Body of pancreas (tissue), 4 donors: Measurements from ENCODE around the gene RNU6-7. TPM values are rescaled to one million over a fixed set of nuclear protein-coding genes. Genes with fewer than 3 reads are reported as not detected.

Experiments used
- ATAC-seq: fragments of 150-250 bp; one replicate; pipeline ENCODE4 v1.9.1; 2016
- DNase-seq, 4 donors: peaks; one replicate each; pipeline ENCODE4 v3.0.0-alpha.2; 2019
- H3K27ac ChIP-seq, 4 donors: fragments of 200-600 bp; sonication (generic); 1 replicate in 3 of 4; 2 replicates in 1 of 4; pipeline versions ENCODE4 v1.5.1 to v1.6.1; 2016 to 2019; ENCODE audit warnings: mild to moderate bottlenecking in 1 of 4, mixed read lengths in 1 of 4, moderate library complexity in 1 of 4
- H3K27me3 ChIP-seq, 2 donors: fragments of 200-600 bp; sonication (generic); one replicate each; pipeline ENCODE4 v1.6.0; 2016; ENCODE audit warnings: mild to moderate bottlenecking in 1 of 2
- H3K36me3 ChIP-seq, 2 donors: fragments of 200-600 bp; sonication (generic); replicated peaks in 1 of 2; 2 replicates each; pipeline ENCODE4 v1.5.1; 2016; ENCODE audit warnings: low read depth in 2 of 2; ENCODE audit not compliant: insufficient read depth in 1 of 2
- H3K4me1 ChIP-seq: fragments of 200-600 bp; sonication (generic); one replicate; pipeline ENCODE4 v1.6.0; 2016
- H3K4me3 ChIP-seq, 2 donors: fragments of 200-600 bp; sonication (generic); 1 replicate in 1 of 2; 2 replicates in 1 of 2; pipeline ENCODE4 v1.5.1; 2016 to 2019
- H3K9me3 ChIP-seq, 3 donors: fragments of 200-600 bp; sonication (generic); 1 replicate in 2 of 3; 2 replicates in 1 of 3; pipeline ENCODE4 v1.5.1; 2016
- CTCF ChIP-seq, 7 experiments: fragments of 450-650 bp in 4 of 7; fragments of 200-600 bp in 3 of 7; sonication (generic) in 3 of 7; IDR thresholded peaks; one replicate each; pipeline ENCODE4 v1.5.1; 2016 to 2019; ENCODE audit warnings: antibody characterized with exemption in 7 of 7
- POLR2A ChIP-seq, 3 donors: fragments of 450-650 bp; IDR thresholded peaks; one replicate each; pipeline ENCODE4 v1.6.1; 2016; ENCODE audit warnings: antibody characterized with exemption in 3 of 3, mild to moderate bottlenecking in 2 of 3
- WGBS, 2 donors: methylation state at CpG; one replicate each; pipeline ENCODE4 v1.1.5; 2017; 5-methylcytosine and 5-hydroxymethylcytosine counted together
- intact Hi-C: fragments of 100-400 bp; cut with DNase I; formaldehyde crosslinking; loops from one replicate; pipeline ENCODE4 v1.15.1; 2023
- total RNA-seq, 2 donors: library from RNA; depleted of rRNA; stranded (reverse); fragments of >200 nt; gene quantifications; one replicate each; pipeline ENCODE4 v1.1.0, GENCODE V29; 2016

The RNU6-7 gene
- total RNA-seq, 2 donors from 2014 or later: not detected

GRCh38 chr14:32209471-32209870 lies 7.6 kb downstream of the RNU6-7 start:
- no peaks in the 10 kb centered on the region for H3K9me3 ChIP-seq
- DNase-seq: no peak
- TF ChIP-seq POLR2A (IDR thresholded peaks at IDR 0.05): no peak
- TF ChIP-seq CTCF (IDR thresholded peaks at IDR 0.05): no peak
- no peaks in the 10 kb centered on the region for H3K36me3 ChIP-seq
- intact Hi-C loops: no loop called here
- no peaks in the 10 kb centered on the region for H3K4me1 ChIP-seq
- H3K27me3 ChIP-seq: no peaks in the 10 kb centered on the region
- no peak overlapping the region for H3K4me3 ChIP-seq
- H3K27ac ChIP-seq: no peak overlapping the region
- no peak for ATAC-seq

GRCh38 chr14:32211068-32211404 lies 9.2 kb downstream of the RNU6-7 start:
- no peaks in the 10 kb centered on the region for H3K27me3 ChIP-seq
- ATAC-seq (no peak), DNase-seq (no peak)
- intact Hi-C loops: no loop called here
- H3K36me3 ChIP-seq: no peaks in the 10 kb centered on the region
- H3K4me3 ChIP-seq: no peak overlapping the region
- WGBS, 2 donors: 98% methylated on average over 3 of the region's 3 CpGs
- no peaks in the 10 kb centered on the region for H3K9me3 ChIP-seq
- H3K27ac ChIP-seq: no peak overlapping the region
- H3K4me1 ChIP-seq: no peaks in the 10 kb centered on the region
- TF ChIP-seq POLR2A (IDR thresholded peaks at IDR 0.05) (no peak), CTCF (IDR thresholded peaks at IDR 0.05) (no peak)

- ATAC-seq (no peak), DNase-seq (no peak)
- TF ChIP-seq POLR2A (IDR thresholded peaks at IDR 0.05) (no peak), CTCF (IDR thresholded peaks at IDR 0.05) (no peak)
- Histone ChIP-seq H3K27me3 (no peaks in the 10 kb centered on the region), H3K27ac (no peak overlapping the region), H3K9me3 (no peaks in the 10 kb centered on the region), H3K36me3 (no peaks in the 10 kb centered on the region), H3K4me1 (no peaks in the 10 kb centered on the region), H3K4me3 (no peak overlapping the region)
- intact Hi-C loops: no loop called here
These were observed 11.0 kb downstream of the RNU6-7 start for GRCh38 chr14:32212833-32213232.

GRCh38 chr14:32217301-32217700 lies 15.5 kb downstream of the RNU6-7 start:
- Histone ChIP-seq H3K9me3 (no peaks in the 10 kb centered on the region), H3K4me3 (no peak overlapping the region), H3K36me3 (no peaks in the 10 kb centered on the region), H3K27ac (no peak overlapping the region), H3K4me1 (no peaks in the 10 kb centered on the region), H3K27me3 (no peaks in the 10 kb centered on the region)
- intact Hi-C loops: no loop called here
- WGBS, 2 donors: 34 to 40% methylated on average over 5 of the region's 5 CpGs
- TF ChIP-seq CTCF (IDR thresholded peaks at IDR 0.05): no peak
- no peak for TF ChIP-seq POLR2A (IDR thresholded peaks at IDR 0.05)
- no peak for ATAC-seq
- DNase-seq: no peak

GRCh38 chr14:32224737-32225377 lies 23.0 kb downstream of the RNU6-7 start:
- intact Hi-C loops: no loop called here
- ATAC-seq (peak; percentile 69), DNase-seq (peak; percentile 24 to 53 (median 41))
- no peaks in the 10 kb centered on the region for H3K36me3 ChIP-seq
- H3K4me3 ChIP-seq: no peak overlapping the region
- H3K27me3 ChIP-seq: no peaks in the 10 kb centered on the region
- H3K4me1 ChIP-seq: peaks cover 9% of the 10 kb centered on the region
- H3K27ac ChIP-seq: no peak overlapping the region
- 63 to 67% methylated on average over 6 of the region's 6 CpGs for WGBS, 2 donors
- H3K9me3 ChIP-seq: no peaks in the 10 kb centered on the region
- TF ChIP-seq CTCF (IDR thresholded peaks at IDR 0.05): peak in 5 of 7 experiments; percentile 11 to 48 (median 34)
- TF ChIP-seq POLR2A (IDR thresholded peaks at IDR 0.05): no peak
